Peyer's patch (tissue), 4 donors: Measurements from ENCODE around the gene RNF152.

Experiments
- CTCF ChIP-seq, 6 experiments: fragments of 450-650 bp in 4 of 6; fragments of 200-600 bp in 2 of 6; sonication (generic) in 1 of 6; IDR thresholded peaks; one replicate each; pipeline ENCODE4 v1.5.1; 2017 to 2019; ENCODE audit warnings: antibody characterized with exemption in 6 of 6, mild to moderate bottlenecking in 3 of 6, moderate library complexity in 1 of 6
- POLR2A ChIP-seq, 2 donors: fragments of 450-650 bp; IDR thresholded peaks; one replicate each; pipeline ENCODE4 v1.5.1; 2017; ENCODE audit warnings: antibody characterized with exemption in 2 of 2, mild to moderate bottlenecking in 2 of 2, moderate library complexity in 2 of 2

DNA sequence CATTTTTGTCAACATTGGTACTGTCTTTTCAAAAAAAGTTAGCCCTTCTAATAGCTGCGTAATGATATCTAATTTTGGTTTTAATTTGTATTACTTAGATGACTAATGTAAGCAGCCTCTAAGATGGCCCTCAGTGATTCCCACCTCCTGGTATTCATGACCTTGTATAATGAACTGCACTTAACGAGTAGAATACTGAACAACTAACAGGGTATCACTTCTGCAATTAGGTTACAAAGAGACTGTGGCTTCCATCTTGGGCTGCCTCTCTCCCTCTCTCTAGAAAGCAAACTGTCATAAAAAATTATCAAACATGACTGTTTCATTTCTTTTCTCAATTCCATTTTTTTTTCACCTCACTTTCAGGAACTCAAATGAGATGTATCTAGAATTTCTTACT is 120.9 kb downstream of the RNF152 start:
- TF ChIP-seq CTCF (IDR thresholded peaks at IDR 0.05) = no peak
- no peak for TF ChIP-seq POLR2A (IDR thresholded peaks at IDR 0.05)
